Right kidney (tissue), 1 donor: Measurements from ENCODE around the gene INSRR.

ENCODE experiments used
- DNase-seq: peaks from one replicate; pipeline ENCODE4 v3.0.0-alpha.2; 2016

Gene INSRR

GRCh38 chr1:156848461-156849150 is 10.3 kb downstream of the INSRR start:
- DNase-seq, result no peak

GRCh38 chr1:156847591-156848460 is 11.1 kb downstream of the INSRR start:
- DNase-seq, result no peak

- no peak for DNase-seq
These were observed 12.3 kb downstream of the INSRR start for GRCh38 chr1:156846643-156847042.

GRCh38 chr1:156845953-156846545 is 12.9 kb downstream of the INSRR start:
- no peak for DNase-seq

- no peak for DNase-seq
These were observed 13.6 kb downstream of the INSRR start for GRCh38 chr1:156845055-156845952.

GRCh38 chr1:156844638-156845037 is 14.3 kb downstream of the INSRR start:
- DNase-seq, result no peak

- DNase-seq, result no peak
These were observed 14.8 kb downstream of the INSRR start for GRCh38 chr1:156844102-156844501.

- DNase-seq, result no peak
These were observed 16.2 kb downstream of the INSRR start for GRCh38 chr1:156842618-156843300.

GRCh38 chr1:156841295-156841855 is 17.5 kb downstream of the INSRR start:
- DNase-seq, result no peak

GRCh38 chr1:156840898-156841279 is 18.0 kb downstream of the INSRR start:
- no peak for DNase-seq

- no peak for DNase-seq
These were observed 18.6 kb downstream of the INSRR start for GRCh38 chr1:156840186-156840897.

GRCh38 chr1:156839426-156840109 is 19.3 kb downstream of the INSRR start:
- DNase-seq, result no peak

GRCh38 chr1:156838972-156839371 is 19.9 kb downstream of the INSRR start:
- DNase-seq, result no peak

- no peak for DNase-seq
These were observed 22.0 kb downstream of the INSRR start for GRCh38 chr1:156836892-156837291.

- DNase-seq, result no peak
These were observed 22.8 kb downstream of the INSRR start for GRCh38 chr1:156836041-156836654.

- DNase-seq, result no peak
These were observed 24.6 kb downstream of the INSRR start for GRCh38 chr1:156834322-156834721.

- no peak for DNase-seq
These were observed 25.3 kb downstream of the INSRR start for GRCh38 chr1:156833603-156834002.

- no peak for DNase-seq
These were observed 26.5 kb downstream of the INSRR start for GRCh38 chr1:156832434-156832833.

- no peak for DNase-seq
These were observed 30.4 kb downstream of the INSRR start for GRCh38 chr1:156828400-156829124.
